NB4 (cell line): ENCODE results near the gene FHIT.

Source experiments
- MYC ChIP-seq: IDR thresholded peaks from 2 replicates; pipeline ENCODE4 v1.6.1; 2011; ENCODE audit warnings: low read depth, low read length
- POLR2A ChIP-seq: IDR thresholded peaks from 2 replicates; pipeline ENCODE4 v1.6.1; 2011; ENCODE audit warnings: mild to moderate bottlenecking; ENCODE audit not compliant: insufficient read length; ENCODE audit errors: extremely low read depth
- TF ChIP-seq, protein P1 (sequence below): IDR thresholded peaks from 2 replicates; pipeline ENCODE4 v1.6.1; 2011; ENCODE audit warnings: low read depth, low read length
- TF ChIP-seq, protein P2 (sequence below): IDR thresholded peaks from one replicate; pipeline ENCODE4 v1.5.1; 2012; ENCODE audit warnings: low read depth, low read length

GRCh38 chr3:60551455-60552209, 699.6 kb downstream of the FHIT start:
- TF ChIP-seq, protein P1, sequence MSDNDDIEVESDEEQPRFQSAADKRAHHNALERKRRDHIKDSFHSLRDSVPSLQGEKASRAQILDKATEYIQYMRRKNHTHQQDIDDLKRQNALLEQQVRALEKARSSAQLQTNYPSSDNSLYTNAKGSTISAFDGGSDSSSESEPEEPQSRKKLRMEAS = no peak
- TF ChIP-seq, protein P2, sequence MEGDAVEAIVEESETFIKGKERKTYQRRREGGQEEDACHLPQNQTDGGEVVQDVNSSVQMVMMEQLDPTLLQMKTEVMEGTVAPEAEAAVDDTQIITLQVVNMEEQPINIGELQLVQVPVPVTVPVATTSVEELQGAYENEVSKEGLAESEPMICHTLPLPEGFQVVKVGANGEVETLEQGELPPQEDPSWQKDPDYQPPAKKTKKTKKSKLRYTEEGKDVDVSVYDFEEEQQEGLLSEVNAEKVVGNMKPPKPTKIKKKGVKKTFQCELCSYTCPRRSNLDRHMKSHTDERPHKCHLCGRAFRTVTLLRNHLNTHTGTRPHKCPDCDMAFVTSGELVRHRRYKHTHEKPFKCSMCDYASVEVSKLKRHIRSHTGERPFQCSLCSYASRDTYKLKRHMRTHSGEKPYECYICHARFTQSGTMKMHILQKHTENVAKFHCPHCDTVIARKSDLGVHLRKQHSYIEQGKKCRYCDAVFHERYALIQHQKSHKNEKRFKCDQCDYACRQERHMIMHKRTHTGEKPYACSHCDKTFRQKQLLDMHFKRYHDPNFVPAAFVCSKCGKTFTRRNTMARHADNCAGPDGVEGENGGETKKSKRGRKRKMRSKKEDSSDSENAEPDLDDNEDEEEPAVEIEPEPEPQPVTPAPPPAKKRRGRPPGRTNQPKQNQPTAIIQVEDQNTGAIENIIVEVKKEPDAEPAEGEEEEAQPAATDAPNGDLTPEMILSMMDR = no peak
- no peak for TF ChIP-seq POLR2A
- no peak for TF ChIP-seq MYC
